ENCODE results near the gene OLFML1. TPM values are rescaled to one million over a fixed set of nuclear protein-coding genes. Genes with fewer than 3 reads are reported as not detected.

The OLFML1 gene
- total and polyA plus RNA-seq, 10 of the 15 experiments (the other 5 are each of a cell fraction or from before 2014, with no cell fraction given): 0.04 to 0.71 (median 0.21) TPM; not detected in 6

DNA sequence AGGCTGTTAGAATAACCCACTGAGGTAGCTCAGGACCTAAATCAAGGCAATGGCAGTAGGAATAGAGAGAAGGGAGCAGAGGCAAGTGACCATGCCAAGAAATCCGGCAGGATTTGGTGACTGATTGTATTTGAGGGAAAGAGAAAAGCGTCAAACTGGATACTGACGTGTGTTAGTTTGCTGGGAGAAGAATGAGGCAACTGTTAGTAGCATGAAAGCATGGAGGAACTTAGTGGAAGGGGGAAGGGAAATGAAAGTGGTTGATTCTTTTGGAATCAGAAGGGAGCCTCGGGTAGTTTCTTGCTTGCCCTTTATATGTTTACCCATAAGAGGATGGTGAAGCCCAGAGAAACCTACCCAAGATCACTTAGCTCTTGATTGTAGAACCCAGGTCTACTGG lies 36.8 kb downstream of the OLFML1 start:
- peaks cover 64% of the 10 kb centered on the region for H3K4me1 ChIP-seq (ENCODE audit: control insufficient read depth, insufficient read depth, low read length)
- no peaks in the 10 kb centered on the region for H3K36me3 ChIP-seq (ENCODE audit: control insufficient read depth in 2 of 2, insufficient read depth in 2 of 2, low read length in 1 of 2)
- no peaks in the 10 kb centered on the region for H3K9me3 ChIP-seq (replicated peaks; ENCODE audit: control insufficient read depth, insufficient read depth, low read length)
- in situ Hi-C loops (cut with MboI) (loop anchor here (10.0 to 25.0 kb wide), 2 partner anchors 907 to 1835 kb away; partner anchors contain the start of genes TAF10, TPP1, TRIM22 and TRIM5), intact Hi-C loops (cut with micrococcal nuclease; ENCODE audit: unreplicated experiment) (loop anchor here (10.0 kb wide), 2 partner anchors 907 to 1037 kb away; partner anchors contain the start of genes ARFIP2, TAF10, TIMM10B and TPP1)
- H4K20me1 ChIP-seq (ENCODE audit: control insufficient read depth, insufficient read depth): no peaks in the 10 kb centered on the region
- no peak for TF ChIP-seq NR2F1 (conservative IDR thresholded peaks at IDR 0.05)
- TF ChIP-seq, protein P1, sequence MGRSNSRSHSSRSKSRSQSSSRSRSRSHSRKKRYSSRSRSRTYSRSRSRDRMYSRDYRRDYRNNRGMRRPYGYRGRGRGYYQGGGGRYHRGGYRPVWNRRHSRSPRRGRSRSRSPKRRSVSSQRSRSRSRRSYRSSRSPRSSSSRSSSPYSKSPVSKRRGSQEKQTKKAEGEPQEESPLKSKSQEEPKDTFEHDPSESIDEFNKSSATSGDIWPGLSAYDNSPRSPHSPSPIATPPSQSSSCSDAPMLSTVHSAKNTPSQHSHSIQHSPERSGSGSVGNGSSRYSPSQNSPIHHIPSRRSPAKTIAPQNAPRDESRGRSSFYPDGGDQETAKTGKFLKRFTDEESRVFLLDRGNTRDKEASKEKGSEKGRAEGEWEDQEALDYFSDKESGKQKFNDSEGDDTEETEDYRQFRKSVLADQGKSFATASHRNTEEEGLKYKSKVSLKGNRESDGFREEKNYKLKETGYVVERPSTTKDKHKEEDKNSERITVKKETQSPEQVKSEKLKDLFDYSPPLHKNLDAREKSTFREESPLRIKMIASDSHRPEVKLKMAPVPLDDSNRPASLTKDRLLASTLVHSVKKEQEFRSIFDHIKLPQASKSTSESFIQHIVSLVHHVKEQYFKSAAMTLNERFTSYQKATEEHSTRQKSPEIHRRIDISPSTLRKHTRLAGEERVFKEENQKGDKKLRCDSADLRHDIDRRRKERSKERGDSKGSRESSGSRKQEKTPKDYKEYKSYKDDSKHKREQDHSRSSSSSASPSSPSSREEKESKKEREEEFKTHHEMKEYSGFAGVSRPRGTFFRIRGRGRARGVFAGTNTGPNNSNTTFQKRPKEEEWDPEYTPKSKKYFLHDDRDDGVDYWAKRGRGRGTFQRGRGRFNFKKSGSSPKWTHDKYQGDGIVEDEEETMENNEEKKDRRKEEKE (IDR thresholded peaks at IDR 0.05): no peak
- TF ChIP-seq, protein P2, sequence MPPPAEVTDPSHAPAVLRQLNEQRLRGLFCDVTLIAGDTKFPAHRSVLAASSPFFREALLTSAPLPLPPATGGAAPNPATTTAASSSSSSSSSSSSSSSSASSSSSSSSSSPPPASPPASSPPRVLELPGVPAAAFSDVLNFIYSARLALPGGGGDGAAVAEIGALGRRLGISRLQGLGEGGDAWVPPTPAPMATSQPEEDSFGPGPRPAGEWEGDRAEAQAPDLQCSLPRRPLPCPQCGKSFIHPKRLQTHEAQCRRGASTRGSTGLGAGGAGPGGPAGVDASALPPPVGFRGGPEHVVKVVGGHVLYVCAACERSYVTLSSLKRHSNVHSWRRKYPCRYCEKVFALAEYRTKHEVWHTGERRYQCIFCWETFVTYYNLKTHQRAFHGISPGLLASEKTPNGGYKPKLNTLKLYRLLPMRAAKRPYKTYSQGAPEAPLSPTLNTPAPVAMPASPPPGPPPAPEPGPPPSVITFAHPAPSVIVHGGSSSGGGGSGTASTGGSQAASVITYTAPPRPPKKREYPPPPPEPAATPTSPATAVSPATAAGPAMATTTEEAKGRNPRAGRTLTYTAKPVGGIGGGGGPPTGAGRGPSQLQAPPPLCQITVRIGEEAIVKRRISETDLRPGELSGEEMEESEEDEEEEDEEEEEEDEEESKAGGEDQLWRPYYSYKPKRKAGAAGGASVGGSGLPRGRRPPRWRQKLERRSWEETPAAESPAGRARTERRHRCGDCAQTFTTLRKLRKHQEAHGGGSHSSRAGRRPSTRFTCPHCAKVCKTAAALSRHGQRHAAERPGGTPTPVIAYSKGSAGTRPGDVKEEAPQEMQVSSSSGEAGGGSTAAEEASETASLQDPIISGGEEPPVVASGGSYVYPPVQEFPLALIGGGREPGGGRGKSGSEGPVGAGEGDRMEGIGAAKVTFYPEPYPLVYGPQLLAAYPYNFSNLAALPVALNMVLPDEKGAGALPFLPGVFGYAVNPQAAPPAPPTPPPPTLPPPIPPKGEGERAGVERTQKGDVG (CRISPR knock-in tag; IDR thresholded peaks at IDR 0.05): no peak
- no peak for TF ChIP-seq TAF1 (IDR thresholded peaks at IDR 0.05; ENCODE audit: borderline replicate concordance, low read depth, low read length)
- TF ChIP-seq BHLHE40 (IDR thresholded peaks at IDR 0.05; ENCODE audit: borderline replicate concordance in 1 of 2, low read depth in 2 of 2, low read length in 1 of 2): no peak
- TF ChIP-seq ZNF622 (IDR thresholded peaks at IDR 0.05): no peak
- no peak for TF ChIP-seq TBL1XR1 (IDR thresholded peaks at IDR 0.05; ENCODE audit: low read depth, low read length)
- TF ChIP-seq IKZF2 (IDR thresholded peaks at IDR 0.05): 0 out of 4 replicates have a peak, but pooled peaks of 1 of the 2 experiments have one; percentile 7
- DNase-seq (ENCODE audit: low read depth, low spot score) (no peak), ATAC-seq (no peak), FAIRE-seq (no peak)
- 64% methylated on average over 4 of the region's 4 CpGs for WGBS (ENCODE audit: insufficient coverage, insufficient replicate concordance, low lambda C conversion rate, missing lambda C conversion rate)
- H3K9ac ChIP-seq (ENCODE audit: control insufficient read depth, insufficient read depth, low read length): peak overlapping the region; percentile 52
- H3K4me3 ChIP-seq: peak overlapping the region; percentile 71; the same call in 1 of the 2 replicates
- peak overlapping the region; percentile 100 for H3K27ac ChIP-seq (ENCODE audit: control insufficient read depth, insufficient read depth)
- ChIA-PET RAD21 (ENCODE audit: unreplicated experiment) (interaction anchor here (1.0 to 4.7 kb wide), 7 partner anchors 9 to 169 kb away, joined by 3 to 57 read pairs (median 17); partner anchors contain the start of gene PPFIBP2), SMC1A (ENCODE audit: uncharacterized antibody, unreplicated experiment) (interaction anchor here (1.0 to 7.2 kb wide), 15 partner anchors 9 to 80 kb away, joined by 3 to 107 read pairs (median 11); partner anchors contain the start of gene PPFIBP2), CTCF (interaction anchor here (0.7 to 8.4 kb wide), 12 partner anchors 9 to 938 kb away, joined by 3 to 67 read pairs (median 9); partner anchors contain the start of genes EIF3F and PPFIBP2), POLR2A (interaction anchor here (0.5 to 5.0 kb wide), 8 partner anchors 9 to 38 kb away, joined by 3 to 78 read pairs (median 8); partner anchors contain the start of gene PPFIBP2)
- BruUV-seq (replicated peaks): no TSS peak
- peaks cover 94% of the 10 kb centered on the region for H3K79me2 ChIP-seq (ENCODE audit: control insufficient read depth, insufficient read depth, low read length)
- no peak overlapping the region for H2AFZ ChIP-seq (ENCODE audit: control insufficient read depth, low read depth, low read length)
- peak overlapping the region; percentile 100 for H3K4me2 ChIP-seq (ENCODE audit: control insufficient read depth, insufficient read depth)
- no peaks in the 10 kb centered on the region for H3K27me3 ChIP-seq (replicated peaks in 1 of 2; ENCODE audit: control insufficient read depth in 2 of 2, insufficient read depth in 2 of 2, low read length in 1 of 2)
